ENCODE results near the gene GATAD2B. TPM values are rescaled to one million over a fixed set of nuclear protein-coding genes. Genes with fewer than 3 reads are reported as not detected.

The GATAD2B gene
- total RNA-seq, 4 donors from 2014 or later: 20.1 to 28.8 (median 21.5) TPM

GRCh38 chr1:153777648-153778047 is 145.1 kb downstream of the GATAD2B start:
- intact Hi-C loops (cut with DNase I): no loop called here
- Histone ChIP-seq H3K27ac (no peak overlapping the region), H3K4me1 (peaks cover 13 to 49% of the 10 kb centered on the region in 2 donors), H3K36me3 (peaks cover under 1 to 8% of the 10 kb centered on the region in 2 donors), H3K9me3 (no peaks in the 10 kb centered on the region), H3K4me3 (replicated peaks in 1 of 3) (no peak overlapping the region), H3K27me3 (no peaks in the 10 kb centered on the region)
- WGBS, 2 donors: 21 to 37% methylated on average over 7 of the region's 7 CpGs
- DNase-seq: peak; percentile 89 to 91
- TF ChIP-seq POLR2A (IDR thresholded peaks at IDR 0.05): no peak
- no peak for TF ChIP-seq CTCF (IDR thresholded peaks at IDR 0.05)

GRCh38 chr1:153776845-153777370 is 145.9 kb downstream of the GATAD2B start:
- peaks cover 7 to 13% of the 10 kb centered on the region in 2 donors for H3K36me3 ChIP-seq
- H3K4me3 ChIP-seq (replicated peaks in 1 of 3): no peak overlapping the region
- no peaks in the 10 kb centered on the region for H3K9me3 ChIP-seq
- DNase-seq: no peak
- TF ChIP-seq CTCF (IDR thresholded peaks at IDR 0.05) (no peak), POLR2A (IDR thresholded peaks at IDR 0.05) (no peak)
- intact Hi-C loops (cut with DNase I): no loop called here
- WGBS, 2 donors: 87 to 92% methylated on average over 10 of the region's 10 CpGs
- no peaks in the 10 kb centered on the region for H3K27me3 ChIP-seq
- H3K4me1 ChIP-seq: peaks cover 13 to 46% of the 10 kb centered on the region in 2 donors
- no peak overlapping the region for H3K27ac ChIP-seq

GRCh38 chr1:153776352-153776751 is 146.4 kb downstream of the GATAD2B start:
- Histone ChIP-seq H3K9me3 (no peaks in the 10 kb centered on the region), H3K4me1 (peaks cover 13 to 50% of the 10 kb centered on the region in 2 donors), H3K27me3 (no peaks in the 10 kb centered on the region), H3K27ac (peak overlapping the region; percentile 55 to 73 (median 62)), H3K36me3 (peaks cover 12 to 14% of the 10 kb centered on the region in 2 donors), H3K4me3 (replicated peaks in 1 of 3) (peak overlapping the region; percentile 6 to 68 (median 58))
- WGBS, 2 donors: 25 to 36% methylated on average over 3 to 10 of the region's 10 CpGs
- intact Hi-C loops (cut with DNase I): no loop called here
- peak in 1 of 2 donors; percentile 32 for DNase-seq
- TF ChIP-seq POLR2A (IDR thresholded peaks at IDR 0.05): no peak
- no peak for TF ChIP-seq CTCF (IDR thresholded peaks at IDR 0.05)

GRCh38 chr1:153775458-153776327 is 147.1 kb downstream of the GATAD2B start:
- peak in 1 of 6 experiments; percentile 12 for TF ChIP-seq CTCF (IDR thresholded peaks at IDR 0.05)
- peak; percentile 1 to 52 for TF ChIP-seq POLR2A (IDR thresholded peaks at IDR 0.05)
- DNase-seq: peak; percentile 80 to 84
- Histone ChIP-seq H3K4me1 (peaks cover 13 to 56% of the 10 kb centered on the region in 2 donors), H3K36me3 (peaks cover 12 to 14% of the 10 kb centered on the region in 2 donors), H3K9me3 (no peaks in the 10 kb centered on the region), H3K27me3 (no peaks in the 10 kb centered on the region), H3K4me3 (replicated peaks in 1 of 3) (peak overlapping the region; percentile 6 to 68 (median 58)), H3K27ac (peak overlapping the region; percentile 55 to 73 (median 62))
- WGBS, 2 donors: 0 to 1% methylated on average over 9 to 26 of the region's 83 CpGs
- intact Hi-C loops (cut with DNase I): no loop called here

Measured in thyroid gland (tissue), 4 donors.